Fibroblast of skin of right biceps (primary cell): ENCODE data around the gene KCTD19.

Experiments
- DNase-seq: peaks from one replicate; pipeline ENCODE4 v3.0.0-alpha.2; 2013

The KCTD19 gene

DNA sequence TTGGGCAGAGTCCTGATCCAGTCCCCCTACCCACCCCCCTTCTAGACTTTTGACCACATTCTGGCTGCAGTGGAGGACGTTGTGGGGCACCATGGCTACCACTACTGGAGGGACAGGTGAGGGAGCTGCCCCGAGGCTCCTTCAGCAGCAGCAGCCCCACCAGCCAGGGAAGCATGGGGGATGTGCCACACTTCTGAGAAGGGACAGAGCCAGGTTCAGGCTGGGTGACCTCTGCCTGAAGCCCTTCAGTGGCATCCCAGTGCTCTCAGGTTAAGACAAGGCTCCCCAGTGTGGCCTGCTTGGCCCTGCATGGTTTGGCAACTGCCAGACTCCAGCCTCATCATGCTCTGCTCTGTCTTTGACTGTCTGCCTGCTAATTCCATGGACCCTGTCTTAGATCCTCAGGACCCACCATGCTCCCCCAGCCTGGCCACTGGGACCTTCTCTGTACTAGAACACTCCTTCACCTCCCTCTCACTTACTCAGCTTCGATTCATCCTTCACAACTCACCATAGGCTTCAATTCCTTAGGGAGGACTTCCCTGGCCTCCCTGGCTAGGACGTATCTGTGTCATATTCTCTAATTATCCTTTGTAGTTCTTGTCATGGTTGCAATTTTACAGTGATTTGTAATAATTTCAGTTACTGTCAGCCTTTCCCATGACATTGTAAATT lies 68.9 kb downstream of the KCTD19 start:
- peak; percentile 48 for DNase-seq

DNA sequence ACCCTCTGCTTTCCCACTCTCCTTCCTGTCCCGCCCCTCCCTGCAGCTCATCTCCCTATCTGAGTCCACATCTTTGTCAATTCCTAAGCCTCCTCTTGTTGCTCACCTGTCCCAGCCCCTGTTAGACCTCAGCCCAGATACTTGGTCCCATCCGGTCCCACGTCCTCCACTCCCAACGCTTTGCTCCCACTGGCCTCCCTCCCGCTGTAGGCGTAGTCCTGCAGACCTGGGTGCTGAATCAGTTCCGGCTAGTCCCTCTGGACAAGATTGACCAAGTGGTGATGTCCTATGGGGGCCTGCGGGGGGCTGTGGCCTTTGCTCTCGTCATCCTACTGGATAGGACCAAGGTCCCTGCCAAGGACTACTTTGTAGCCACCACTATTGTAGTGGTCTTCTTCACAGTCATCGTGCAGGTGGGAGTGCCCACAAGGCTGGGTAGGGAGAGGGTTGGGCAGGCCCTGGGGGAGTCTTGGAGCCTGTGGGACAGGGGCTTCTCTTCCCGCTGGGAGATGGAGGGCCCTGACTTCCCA lies 69.8 kb downstream of the KCTD19 start:
- DNase-seq, result no peak

DNA sequence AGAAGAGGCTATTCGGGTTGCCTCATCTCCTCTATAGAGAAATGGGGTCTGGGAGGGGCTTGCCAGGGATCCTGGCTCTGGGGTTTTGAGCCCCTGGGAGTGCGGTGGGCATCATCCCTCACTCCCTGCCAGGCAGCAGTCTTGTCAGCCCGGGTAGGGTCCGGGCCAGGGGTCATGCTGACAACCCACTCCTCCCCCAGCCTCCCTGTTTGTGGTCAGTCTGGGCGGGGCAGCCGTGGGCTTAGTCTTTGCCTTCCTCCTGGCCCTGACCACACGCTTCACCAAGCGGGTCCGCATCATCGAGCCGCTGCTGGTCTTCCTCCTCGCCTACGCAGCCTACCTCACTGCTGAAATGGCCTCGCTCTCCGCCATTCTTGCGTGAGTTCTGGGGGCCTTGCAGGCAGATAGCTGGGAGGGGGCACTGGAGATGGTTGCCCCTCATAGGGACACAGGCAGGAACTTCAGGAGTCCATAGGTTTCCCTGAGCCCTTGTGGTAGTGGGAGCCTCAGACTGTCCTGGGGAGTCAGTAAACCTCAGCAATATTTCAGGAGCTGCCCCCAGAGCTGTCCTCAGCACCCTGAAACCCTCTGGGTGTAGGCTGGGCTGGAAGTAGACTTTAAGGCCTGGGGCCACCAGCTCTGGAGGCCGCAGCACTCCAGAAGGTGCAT lies 70.9 kb downstream of the KCTD19 start:
- no peak for DNase-seq

DNA sequence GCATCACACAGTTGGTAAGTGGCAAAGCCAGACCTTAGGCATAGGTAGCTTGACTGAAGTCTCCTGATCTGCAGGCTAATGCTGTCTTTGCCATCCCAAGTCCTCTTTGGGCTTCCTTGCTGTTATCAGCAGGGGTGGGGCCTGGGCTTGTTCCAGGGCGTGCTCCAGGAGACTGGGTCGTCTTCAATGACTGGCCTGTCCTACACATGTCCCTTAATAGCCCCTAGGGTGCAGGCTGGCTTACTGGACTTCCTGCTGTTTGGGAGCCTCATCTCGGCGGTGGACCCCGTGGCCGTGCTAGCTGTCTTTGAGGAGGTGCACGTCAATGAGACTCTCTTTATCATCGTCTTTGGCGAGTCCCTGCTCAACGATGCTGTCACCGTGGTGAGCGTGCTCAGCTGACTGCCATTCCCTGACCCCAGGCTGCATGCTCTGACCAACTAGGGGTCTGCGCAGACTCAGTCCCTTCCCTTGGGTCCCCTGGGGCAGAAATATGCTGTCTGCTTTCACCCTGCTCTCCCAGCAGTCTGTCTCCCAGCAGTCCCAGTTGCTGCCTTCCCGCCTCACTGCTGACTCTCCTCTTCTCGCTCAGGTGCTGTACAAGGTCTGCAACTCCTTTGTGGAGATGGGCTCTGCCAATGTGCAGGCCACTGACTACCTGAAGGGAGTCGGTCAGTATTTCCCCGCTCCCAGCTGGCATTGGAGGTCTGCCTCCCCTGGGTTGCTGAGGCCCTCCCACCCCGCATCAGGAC lies 71.6 kb downstream of the KCTD19 start:
- DNase-seq, result no peak

DNA sequence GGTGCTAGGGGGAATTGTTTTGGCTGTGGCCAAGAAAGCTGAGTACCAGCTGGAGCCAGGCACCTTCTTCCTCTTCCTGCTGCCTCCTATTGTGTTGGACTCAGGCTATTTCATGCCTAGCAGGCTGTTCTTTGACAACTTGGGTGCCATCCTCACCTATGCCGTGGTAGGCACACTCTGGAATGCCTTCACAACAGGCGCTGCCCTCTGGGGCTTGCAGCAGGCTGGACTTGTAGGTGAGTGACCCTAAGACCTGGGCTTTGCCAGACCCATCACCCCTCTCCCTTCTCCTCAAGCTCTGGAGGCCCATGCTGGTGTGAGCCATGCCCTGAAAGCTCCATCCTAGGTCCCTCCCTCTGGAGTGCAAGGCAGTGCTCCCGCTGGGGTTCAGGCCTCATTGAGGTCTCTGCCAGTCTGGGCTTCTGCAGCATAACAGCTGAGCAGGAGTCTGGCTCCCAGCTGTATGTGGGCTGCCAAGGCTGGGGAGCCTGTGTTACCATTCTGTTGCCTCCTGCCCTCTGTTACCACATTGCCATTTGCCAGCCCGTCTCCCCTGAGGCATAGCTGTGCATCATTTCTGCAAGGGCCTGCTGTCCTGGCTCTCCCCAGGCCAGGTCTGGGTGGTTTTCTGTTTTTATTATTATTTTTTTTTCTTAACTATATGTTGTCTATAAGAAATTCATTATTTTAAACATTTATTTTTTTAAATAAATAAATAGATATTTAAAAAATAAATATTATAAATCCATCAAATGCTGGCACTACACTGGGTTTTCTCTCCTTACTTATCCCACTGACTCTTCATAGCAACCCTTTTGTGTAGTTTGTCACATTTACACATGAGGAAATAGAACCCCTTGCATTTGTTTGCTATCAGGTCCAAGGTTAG lies 73.7 kb downstream of the KCTD19 start:
- DNase-seq, result no peak

DNA sequence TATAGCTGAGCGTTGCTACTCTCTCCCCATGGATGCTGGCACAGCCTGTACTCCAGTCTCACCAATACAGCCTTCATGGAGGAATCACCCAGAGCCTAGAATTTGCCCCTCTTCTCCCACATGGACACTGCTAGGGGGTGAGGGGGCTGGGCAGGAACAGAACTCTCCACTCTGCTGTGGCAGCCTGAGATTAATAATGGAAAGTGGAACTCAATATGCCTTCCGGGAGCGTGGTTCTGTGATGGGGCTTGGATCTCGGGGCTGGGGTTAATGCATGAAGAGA lies 76.6 kb downstream of the KCTD19 start:
- no peak for DNase-seq

DNA sequence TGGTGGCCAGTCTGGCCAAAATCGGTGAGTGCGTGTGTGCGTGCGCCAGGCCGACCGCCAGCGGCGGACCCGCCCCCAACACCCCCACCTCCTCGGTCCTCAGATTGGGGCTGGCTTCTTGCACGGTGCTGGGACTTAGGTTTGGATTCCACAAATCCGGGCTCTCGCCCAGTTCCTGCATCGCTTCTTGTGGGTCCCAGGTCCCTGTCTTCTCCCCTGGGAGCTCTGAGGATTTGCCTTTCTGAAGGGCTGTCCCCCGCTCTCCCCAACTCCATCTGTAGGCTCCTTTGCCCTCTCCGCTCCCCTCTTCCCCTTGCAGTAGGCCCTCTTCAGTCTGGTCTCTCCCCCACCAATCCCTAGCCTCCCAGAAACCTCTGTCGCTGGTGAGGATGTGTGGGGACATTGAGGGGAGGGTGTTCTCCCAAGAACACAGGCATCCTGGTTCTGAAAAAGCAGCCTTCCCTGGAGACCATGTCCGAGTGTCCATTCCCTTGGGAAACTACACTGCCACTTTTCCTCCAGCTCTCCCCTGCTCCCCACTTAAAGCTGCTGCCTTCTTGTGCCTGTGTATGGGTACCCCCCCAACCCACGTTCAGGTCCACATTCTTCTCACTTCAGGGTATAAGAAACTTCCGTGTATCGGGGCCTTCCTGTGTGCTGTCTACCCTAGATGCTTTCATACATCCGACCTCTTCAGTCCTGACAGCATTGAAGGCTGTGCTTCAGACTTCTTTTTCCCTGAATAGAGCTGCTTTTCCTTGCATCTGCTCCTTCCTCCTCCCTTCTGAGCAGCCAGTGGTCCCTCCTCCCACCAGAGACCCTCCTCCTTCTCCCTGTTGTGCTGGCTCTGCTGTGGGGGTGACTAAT lies 77.1 kb downstream of the KCTD19 start:
- peak; percentile 38 for DNase-seq

DNA sequence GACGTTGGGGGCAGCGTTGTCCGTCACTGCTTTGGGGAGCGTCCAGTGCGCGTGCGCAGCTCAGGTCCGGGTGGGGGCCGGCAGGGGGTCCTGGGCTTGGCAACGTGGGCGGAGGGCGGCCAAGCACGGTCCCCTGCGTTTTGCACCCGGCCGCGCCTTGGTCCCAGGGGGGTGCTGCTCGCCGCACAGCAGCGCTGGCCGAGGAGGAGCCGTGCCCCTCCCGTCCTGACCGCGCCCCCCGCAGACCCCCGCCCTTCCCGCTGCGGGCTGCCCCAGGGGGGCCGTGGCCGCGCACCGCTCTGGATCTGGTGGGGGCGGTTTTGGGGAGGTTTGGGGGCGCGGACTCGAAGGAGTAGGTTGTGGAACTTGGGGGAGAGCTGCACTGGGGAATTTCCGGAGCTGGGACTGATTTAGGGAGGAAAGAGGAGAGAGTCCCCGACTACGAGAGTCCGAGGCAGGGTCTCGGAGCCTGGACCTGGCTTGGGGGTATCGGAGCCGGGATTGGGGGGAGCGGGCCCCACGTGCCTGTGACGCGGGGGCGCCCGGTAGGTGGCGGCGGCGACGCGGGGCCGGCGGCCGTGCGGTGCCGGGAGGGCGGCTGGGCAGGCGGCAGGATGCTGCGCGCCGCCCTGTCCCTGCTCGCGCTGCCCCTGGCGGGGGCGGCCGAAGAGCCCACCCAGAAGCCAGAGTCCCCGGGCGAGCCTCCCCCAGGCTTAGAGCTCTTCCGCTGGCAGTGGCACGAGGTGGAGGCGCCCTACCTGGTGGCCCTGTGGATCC lies 78.0 kb downstream of the KCTD19 start, which contains the start of gene SLC9A5:
Gene SLC9A5, plus strand, starts transcription at position 579 of the 777 bp plus-strand sequence. Its CDS starts 36 bp downstream, at position 615.
- DNase-seq, result peak; percentile 28

DNA sequence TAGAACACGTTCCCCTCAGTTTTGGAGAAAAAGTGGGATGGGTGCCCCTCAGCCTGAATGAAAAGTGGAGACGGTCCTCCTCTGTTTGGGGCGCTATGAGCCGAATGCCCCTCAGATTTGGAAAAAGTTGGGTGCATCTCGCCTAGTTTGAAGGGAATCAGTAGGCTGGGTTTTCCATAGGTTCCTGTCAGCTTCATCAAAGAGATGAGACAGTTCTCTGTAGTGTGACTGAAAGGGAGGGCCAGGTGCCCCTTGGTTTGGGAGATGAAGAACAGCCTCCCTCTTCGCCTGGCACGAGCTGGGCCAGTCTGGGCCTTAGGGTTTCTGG lies 78.5 kb downstream of the KCTD19 start:
- DNase-seq, result no peak

DNA sequence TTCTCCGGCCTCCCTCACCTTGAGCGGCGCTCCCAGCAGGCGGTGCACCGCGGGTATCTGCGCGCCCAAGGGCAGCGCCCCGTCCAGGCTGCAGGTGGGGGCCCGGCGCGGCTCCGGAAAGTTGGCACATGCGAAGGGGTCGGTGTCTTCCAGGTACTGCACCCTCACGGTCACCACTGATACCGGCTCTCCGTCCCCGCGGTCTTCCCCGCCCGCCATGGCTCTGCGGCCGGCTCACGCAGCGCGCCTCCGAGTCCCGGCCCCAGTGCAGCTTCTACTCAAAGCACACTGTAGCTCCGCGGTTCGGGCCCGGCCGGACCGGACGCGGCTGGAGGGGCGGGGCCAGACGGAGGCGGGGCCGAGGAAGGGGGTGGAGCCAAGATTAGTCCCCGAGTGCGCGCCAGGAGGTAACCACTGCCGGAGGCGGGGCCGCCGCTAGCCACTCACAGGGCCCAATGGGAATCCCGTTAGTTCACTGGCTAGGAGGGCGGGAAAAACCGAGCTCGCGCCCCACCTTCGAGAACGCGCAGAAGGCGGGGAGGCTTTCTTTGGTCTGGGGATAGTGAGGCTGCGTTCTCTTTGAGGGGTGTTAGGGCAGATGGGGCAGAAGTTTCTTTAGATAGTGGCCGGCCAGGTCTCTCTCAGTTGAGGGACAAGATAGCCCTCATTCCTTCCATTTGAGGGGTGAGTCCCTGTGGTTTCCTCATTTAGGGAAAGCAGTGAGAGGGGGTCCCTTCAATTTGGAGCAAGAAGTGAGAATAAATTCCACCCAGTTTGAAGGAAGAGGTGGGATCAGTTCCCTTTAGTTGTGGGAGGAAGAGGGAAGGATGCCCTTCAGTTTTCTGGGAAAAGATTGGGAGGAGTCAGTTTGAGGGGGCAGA lies 79.1 kb downstream of the KCTD19 start, which contains the start of gene FHOD1:
Gene FHOD1, minus strand, starts transcription at position 290 of the 881 bp plus-strand sequence. Its CDS starts 71 bp downstream, at position 219.
- DNase-seq, result peak; percentile 96

DNA sequence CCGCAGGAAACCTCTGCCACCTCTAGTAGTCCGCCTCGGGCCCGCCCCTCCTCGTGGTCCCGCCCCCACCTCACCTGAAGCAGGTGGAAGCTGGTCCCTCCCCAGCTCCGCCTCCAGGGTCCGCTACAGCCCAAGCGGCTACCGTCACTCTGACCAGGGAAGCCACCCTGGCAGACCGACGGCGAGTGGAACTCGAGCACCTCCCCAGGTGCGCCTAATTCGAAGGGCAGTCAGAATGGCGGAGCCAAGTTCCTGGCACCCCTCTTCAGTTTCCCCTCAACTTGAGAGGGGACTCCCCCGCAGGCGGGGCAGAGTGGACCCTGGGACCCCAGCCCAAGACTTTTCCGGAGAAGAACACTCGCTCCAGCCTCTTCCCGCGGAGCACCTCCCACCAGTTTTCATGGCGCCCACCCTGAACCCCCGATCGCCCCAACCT lies 79.8 kb downstream of the KCTD19 start:
- no peak for DNase-seq

DNA sequence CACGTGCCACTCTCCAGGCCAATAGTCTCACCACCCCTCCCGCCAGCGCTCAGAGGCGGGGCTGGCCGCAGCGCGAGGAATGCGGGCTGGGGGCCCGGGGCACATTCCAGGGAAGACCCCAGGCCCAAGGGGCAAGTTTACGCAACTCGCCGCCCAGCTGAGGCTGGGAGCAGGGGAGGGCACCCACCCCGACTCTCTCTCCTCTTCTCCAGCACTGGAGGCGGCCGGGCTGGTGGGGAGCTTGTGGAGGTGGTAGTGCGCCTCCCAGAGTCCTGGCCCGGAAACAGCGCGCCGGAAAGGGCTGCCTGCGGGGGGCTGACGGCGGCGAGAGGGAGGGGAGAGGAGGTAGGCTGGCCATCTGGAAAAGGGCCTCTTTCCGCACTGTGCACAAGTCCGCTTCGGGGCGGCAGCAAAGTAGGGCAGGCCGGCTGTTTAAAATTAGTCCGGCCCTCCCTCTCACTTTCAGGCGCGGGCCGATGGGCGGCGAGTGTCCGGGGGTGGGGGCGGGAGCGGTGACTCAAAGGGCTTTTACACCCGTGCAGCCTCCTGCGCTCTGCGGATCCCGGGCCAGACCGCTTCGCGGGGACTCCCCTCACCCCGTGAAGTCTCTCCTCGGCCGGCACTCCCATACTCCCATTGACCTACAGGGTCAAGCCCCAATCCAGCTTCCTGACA lies 80.3 kb downstream of the KCTD19 start:
- peak; percentile 85 for DNase-seq

DNA sequence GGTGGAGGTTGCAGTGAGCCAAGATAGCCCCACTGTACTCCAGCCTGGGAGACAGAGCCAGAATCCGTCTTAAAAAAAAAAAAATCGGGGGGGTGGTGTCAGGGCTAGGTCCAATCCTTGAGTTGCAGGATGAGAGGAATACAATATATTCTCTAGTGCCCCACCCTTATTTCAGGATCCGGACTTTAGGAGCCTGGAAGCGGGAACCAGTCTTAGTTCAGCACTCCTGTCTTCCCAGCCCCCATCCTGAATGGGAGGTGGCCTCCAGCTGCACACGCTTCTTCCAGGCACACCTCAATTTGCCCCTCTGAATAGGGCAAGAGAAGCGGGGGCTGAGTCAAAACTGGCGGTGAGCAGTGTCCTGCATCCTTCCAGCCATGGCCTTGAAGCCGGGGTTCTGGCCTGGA lies 80.9 kb downstream of the KCTD19 start:
- no peak for DNase-seq

DNA sequence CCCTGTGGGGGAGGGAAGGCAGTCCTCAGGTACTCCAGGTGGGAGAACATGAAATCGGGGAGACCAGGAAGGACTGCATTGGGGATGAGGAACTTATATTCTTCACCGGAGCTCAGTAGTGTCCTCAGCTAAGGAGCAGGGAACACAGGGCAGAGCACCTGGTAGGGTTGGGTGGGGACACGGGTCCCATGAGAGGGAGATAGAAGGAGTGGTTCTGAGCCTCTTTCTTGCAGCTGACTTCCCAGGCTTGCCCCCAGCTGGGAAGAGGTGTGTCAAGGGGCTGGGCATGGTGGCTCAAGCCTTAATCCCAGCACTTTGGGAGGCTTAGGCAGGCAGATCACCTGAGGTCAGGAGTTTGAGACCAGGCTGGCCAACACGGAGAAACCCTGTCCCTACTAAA lies 81.4 kb downstream of the KCTD19 start:
- DNase-seq, result no peak

DNA sequence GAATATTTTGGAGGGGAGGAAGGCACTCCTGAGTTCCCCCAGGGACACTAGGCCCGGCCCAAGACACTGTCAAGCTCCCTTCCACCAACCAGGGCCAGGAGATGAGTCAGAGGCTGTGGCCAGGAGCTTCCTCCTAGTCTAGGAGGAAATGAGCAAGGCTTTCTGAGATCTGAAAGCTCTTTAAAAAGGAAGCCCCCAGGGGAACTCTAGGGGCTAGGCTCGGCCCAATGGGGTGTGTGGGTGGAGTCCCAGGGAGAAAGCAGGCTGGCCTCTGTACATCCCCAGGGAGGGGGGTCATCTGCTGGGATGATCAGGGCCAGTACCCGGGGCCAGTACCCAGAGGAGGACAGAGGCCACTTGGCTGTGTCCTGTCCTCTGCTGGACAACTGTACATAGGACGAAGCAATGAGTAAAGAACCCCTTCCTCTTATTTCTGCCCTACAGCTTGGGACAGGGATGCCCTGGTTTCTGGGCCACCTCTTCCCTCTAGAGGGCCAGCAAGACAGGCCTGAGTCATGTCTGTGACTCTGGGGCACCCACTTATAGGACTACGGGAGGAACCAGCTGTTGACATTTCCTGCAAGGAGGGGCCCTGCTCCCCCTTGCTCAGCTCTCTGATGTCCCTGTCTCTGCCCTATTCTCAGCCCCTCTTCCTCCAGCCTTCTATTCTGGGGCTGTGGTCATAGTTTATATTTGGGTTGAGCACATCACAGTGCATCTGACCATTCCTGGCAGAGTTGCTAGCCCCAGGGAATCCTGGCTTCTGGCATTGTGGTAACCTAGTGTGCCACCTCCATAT lies 82.0 kb downstream of the KCTD19 start:
- peak; percentile 96 for DNase-seq

DNA sequence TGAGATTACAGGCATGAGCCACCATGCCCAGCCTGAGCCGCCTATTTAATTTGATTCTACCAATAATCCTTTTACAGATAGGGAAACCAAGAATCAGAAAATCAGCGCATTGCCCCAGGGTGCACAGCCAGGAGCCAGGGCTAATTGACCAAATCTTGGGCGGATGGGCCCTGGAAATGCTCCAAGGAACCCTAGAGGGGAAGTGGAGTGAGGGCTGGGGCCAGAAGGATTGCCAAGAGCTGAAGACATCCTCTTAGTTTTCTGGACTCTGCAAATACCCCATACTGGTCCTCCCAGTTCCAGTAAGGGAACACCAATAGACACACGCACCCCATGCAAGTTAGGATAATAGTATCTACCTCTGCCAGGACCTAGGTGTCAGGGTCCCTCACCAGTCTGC lies 83.1 kb downstream of the KCTD19 start:
- DNase-seq, result no peak

DNA sequence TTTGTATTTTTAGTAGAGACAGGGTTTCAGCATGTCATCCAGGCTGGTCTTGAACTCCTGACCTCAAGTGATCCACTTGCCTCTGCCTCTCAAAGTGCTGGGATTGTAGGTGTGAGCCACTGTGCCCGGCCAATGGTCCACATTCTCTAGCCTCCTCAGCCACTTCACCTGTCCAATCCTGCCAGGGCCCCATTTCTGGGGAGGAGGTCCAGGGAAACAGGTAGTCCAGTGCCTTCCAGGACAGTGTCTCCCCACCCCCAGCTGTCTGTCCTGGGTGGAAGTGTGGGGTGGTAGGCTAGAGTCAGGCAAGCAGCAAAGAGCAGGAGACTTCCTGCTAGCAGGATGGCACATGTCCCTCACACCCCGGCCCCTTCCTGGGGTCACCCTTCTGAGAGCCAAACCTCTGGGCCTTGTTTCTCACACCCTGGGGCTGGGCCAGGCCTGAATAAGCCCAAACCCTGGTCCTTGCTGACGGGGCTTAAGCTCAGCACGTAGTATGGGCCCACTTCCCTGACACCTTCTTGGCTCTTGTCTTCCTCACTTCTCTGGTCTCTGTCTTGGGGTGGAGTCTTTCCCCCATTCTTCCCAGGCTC lies 84.3 kb downstream of the KCTD19 start:
- no peak for DNase-seq
